Loucy (cell line): ENCODE data around the gene DTNBP1.

ENCODE experiments used
- H2AFZ ChIP-seq: fragments of 200-600 bp; sonication (generic); 2 replicates; pipeline ENCODE4 v1.6.0; 2016; ENCODE audit warnings: antibody characterized with exemption, mild to moderate bottlenecking, low read length, moderate library complexity
- H3F3A ChIP-seq: fragments of 200-600 bp; 2 replicates; pipeline ENCODE4 v1.6.0; 2016; ENCODE audit warnings: antibody characterized with exemption, low read depth, mild to moderate bottlenecking
- H3K27me3 ChIP-seq: fragments of 200-600 bp; sonication (generic); 2 replicates; pipeline ENCODE4 v1.6.1; 2014; ENCODE audit warnings: low read length, mild to moderate bottlenecking; ENCODE audit not compliant: insufficient read depth, poor library complexity, severe bottlenecking
- H3K36me3 ChIP-seq: fragments of 200-600 bp; sonication (generic); 2 replicates; pipeline ENCODE4 v1.6.1; 2016; ENCODE audit warnings: low read length; ENCODE audit not compliant: insufficient read depth
- H3K4me1 ChIP-seq: fragments of 200-600 bp; sonication (generic); 2 replicates; pipeline ENCODE4 v1.5.1; 2014; ENCODE audit warnings: low read length, mild to moderate bottlenecking; ENCODE audit not compliant: insufficient read depth, poor library complexity, severe bottlenecking
- H3K4me2 ChIP-seq: fragments of 200-600 bp; sonication (generic); 2 replicates; pipeline ENCODE4 v1.6.0; 2014; ENCODE audit warnings: antibody characterized with exemption, low read length, low read depth, mild to moderate bottlenecking; ENCODE audit not compliant: poor library complexity, severe bottlenecking
- H3K4me3 ChIP-seq: fragments of 200-600 bp; sonication (generic); 2 replicates; pipeline ENCODE4 v1.5.1; 2014; ENCODE audit warnings: low read length, mild to moderate bottlenecking, mixed read lengths; ENCODE audit not compliant: poor library complexity, severe bottlenecking
- H3K79me2 ChIP-seq: fragments of 200-600 bp; sonication (generic); 2 replicates; pipeline ENCODE4 v1.6.1; 2014; ENCODE audit warnings: low read length; ENCODE audit not compliant: insufficient read depth
- H3K9ac ChIP-seq: fragments of 200-600 bp; sonication (generic); 2 replicates; pipeline ENCODE4 v1.6.0; 2014; ENCODE audit warnings: mild to moderate bottlenecking, low read depth, low read length, moderate library complexity; ENCODE audit not compliant: poor library complexity, severe bottlenecking
- H3K9me2 ChIP-seq: fragments of 200-600 bp; sonication (generic); replicated peaks from 2 replicates; pipeline ENCODE4 v1.6.1; 2016; ENCODE audit warnings: low read depth, low read length, mixed read lengths
- H3K9me3 ChIP-seq: fragments of 200-600 bp; sonication (generic); 2 replicates; pipeline ENCODE4 v1.6.1; 2014; ENCODE audit warnings: mild to moderate bottlenecking, antibody characterized with exemption, low read length, low read depth; ENCODE audit not compliant: insufficient read depth
- H4K20me1 ChIP-seq: fragments of 200-600 bp; sonication (generic); 2 replicates; pipeline ENCODE4 v1.6.0; 2014; ENCODE audit warnings: antibody characterized with exemption, low read length, mild to moderate bottlenecking; ENCODE audit not compliant: insufficient read depth, poor library complexity, severe bottlenecking
- EZH2phosphoT487 ChIP-seq: fragments of 200-600 bp; IDR thresholded peaks from 2 replicates; pipeline ENCODE4 v1.6.1; 2018; ENCODE audit warnings: antibody characterized with exemption, mild to moderate bottlenecking, moderate library complexity, borderline replicate concordance
- TF ChIP-seq, protein P1 (sequence below): fragments of 200-600 bp; sonication (generic); conservative IDR thresholded peaks from 2 replicates; pipeline ENCODE4 v1.5.1; 2014; ENCODE audit warnings: mild to moderate bottlenecking, antibody characterized with exemption, low read length

The DTNBP1 gene

DNA sequence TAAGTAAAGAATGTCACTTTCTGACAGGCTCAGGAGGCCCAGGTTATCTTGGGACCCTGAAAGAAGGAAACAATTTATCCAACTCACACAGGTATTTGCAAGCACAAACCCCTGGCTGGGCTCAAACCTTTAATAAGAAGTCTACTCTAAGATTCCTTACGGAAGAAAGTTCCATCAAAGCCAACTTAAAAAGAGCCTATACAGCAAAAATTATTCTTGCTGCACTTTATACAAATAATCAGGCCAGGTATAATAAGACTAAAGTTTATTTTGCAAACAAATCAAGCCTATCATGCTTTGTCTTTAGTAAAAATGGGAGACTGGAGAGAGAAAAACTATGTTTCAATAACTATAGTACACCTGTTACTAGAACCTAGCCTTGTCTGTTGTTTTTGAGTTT is 102.1 kb downstream of the DTNBP1 start:
- Histone ChIP-seq H3K4me1 (peaks cover 19% of the 10 kb centered on the region), H3K9me2 (no peaks in the 10 kb centered on the region), H3F3A (no peaks in the 10 kb centered on the region), H3K9ac (no peak overlapping the region), H3K4me2 (no peak overlapping the region), H3K79me2 (peaks cover 15% of the 10 kb centered on the region; the same call in 1 of the 2 replicates), H2AFZ (no peak overlapping the region), H3K4me3 (no peak overlapping the region), H3K27me3 (no peaks in the 10 kb centered on the region), H3K36me3 (no peaks in the 10 kb centered on the region), H3K9me3 (no peaks in the 10 kb centered on the region), H4K20me1 (no peaks in the 10 kb centered on the region)
- TF ChIP-seq, protein P1, sequence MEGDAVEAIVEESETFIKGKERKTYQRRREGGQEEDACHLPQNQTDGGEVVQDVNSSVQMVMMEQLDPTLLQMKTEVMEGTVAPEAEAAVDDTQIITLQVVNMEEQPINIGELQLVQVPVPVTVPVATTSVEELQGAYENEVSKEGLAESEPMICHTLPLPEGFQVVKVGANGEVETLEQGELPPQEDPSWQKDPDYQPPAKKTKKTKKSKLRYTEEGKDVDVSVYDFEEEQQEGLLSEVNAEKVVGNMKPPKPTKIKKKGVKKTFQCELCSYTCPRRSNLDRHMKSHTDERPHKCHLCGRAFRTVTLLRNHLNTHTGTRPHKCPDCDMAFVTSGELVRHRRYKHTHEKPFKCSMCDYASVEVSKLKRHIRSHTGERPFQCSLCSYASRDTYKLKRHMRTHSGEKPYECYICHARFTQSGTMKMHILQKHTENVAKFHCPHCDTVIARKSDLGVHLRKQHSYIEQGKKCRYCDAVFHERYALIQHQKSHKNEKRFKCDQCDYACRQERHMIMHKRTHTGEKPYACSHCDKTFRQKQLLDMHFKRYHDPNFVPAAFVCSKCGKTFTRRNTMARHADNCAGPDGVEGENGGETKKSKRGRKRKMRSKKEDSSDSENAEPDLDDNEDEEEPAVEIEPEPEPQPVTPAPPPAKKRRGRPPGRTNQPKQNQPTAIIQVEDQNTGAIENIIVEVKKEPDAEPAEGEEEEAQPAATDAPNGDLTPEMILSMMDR, result no peak
- no peak for TF ChIP-seq EZH2phosphoT487

DNA sequence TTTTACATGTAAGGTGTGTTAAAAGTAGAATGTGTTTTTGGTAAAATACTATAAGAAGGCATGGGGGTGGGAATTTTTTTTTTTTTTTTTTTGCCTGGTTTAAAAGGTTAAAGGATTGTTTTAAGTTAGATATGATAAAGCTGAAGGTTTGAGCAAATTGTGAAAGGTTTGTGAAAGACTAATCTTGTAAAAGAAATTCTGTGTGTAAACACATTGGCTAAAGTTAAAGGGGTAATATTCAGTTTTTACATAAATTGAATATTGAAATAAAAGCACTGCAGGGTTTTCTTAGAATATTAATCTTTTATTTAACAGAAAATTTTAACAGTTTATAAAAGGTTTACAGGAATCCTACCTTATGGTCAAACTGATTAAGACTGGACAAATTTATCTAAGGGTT is 105.7 kb downstream of the DTNBP1 start:
- peaks cover 36% of the 10 kb centered on the region for H3K4me1 ChIP-seq

GRCh38 chr6:15556711-15557110 is 106.1 kb downstream of the DTNBP1 start:
- Histone ChIP-seq H3K27me3 (no peaks in the 10 kb centered on the region), H2AFZ (no peak overlapping the region), H3K4me1 (peaks cover 41% of the 10 kb centered on the region), H3K79me2 (no peaks in the 10 kb centered on the region; the same call in 1 of the 2 replicates), H3K9me3 (no peaks in the 10 kb centered on the region), H3K9ac (no peak overlapping the region), H3F3A (no peaks in the 10 kb centered on the region), H4K20me1 (no peaks in the 10 kb centered on the region), H3K9me2 (no peaks in the 10 kb centered on the region), H3K4me2 (no peak overlapping the region), H3K36me3 (no peaks in the 10 kb centered on the region), H3K4me3 (no peak overlapping the region)
- TF ChIP-seq EZH2phosphoT487, result no peak

More for the DNA sequence above, 105.7 kb downstream of the DTNBP1 start:
- Histone ChIP-seq H3K9me3 (no peaks in the 10 kb centered on the region), H4K20me1 (no peaks in the 10 kb centered on the region), H3K27me3 (no peaks in the 10 kb centered on the region), H3K9me2 (no peaks in the 10 kb centered on the region), H3K36me3 (no peaks in the 10 kb centered on the region), H3K9ac (no peak overlapping the region), H3F3A (no peaks in the 10 kb centered on the region), H3K4me2 (no peak overlapping the region), H2AFZ (no peak overlapping the region), H3K4me3 (no peak overlapping the region), H3K79me2 (no peaks in the 10 kb centered on the region; the same call in 1 of the 2 replicates)
- TF ChIP-seq, protein P1, result no peak
- TF ChIP-seq EZH2phosphoT487, result no peak
